HepG2 (cell line): ENCODE results near the gene SAC3D1. TPM values are rescaled to one million over a fixed set of nuclear protein-coding genes. Genes with fewer than 3 reads are reported as not detected.

Source experiments
- AGO1 ChIP-seq: fragments of 200-400 bp; formaldehyde crosslinking; IDR thresholded peaks from 2 replicates; pipeline ENCODE4 v1.6.1; 2017; ENCODE audit warnings: mild to moderate bottlenecking, low read depth, low read length, moderate library complexity; ENCODE audit not compliant: poor library complexity, severe bottlenecking
- AHR ChIP-seq: IDR thresholded peaks from 2 replicates; pipeline ENCODE4 v1.6.1; 2018; ENCODE audit warnings: missing genetic modification reagents, missing compliant biosample characterization
- EEA1 ChIP-seq: sonication (generic); formaldehyde crosslinking; IDR thresholded peaks from 2 replicates; pipeline ENCODE4 v1.5.1; 2020; ENCODE audit warnings: mild to moderate bottlenecking, missing genetic modification reagents, borderline replicate concordance
- HIVEP1 ChIP-seq: sonication (generic); formaldehyde crosslinking; IDR thresholded peaks from 2 replicates; pipeline ENCODE4 v1.4.0; 2020; ENCODE audit warnings: mild to moderate bottlenecking, missing genetic modification reagents
- HNRNPLL ChIP-seq: fragments of 200-400 bp; formaldehyde crosslinking; IDR thresholded peaks from 2 replicates; pipeline ENCODE4 v1.6.1; 2017; ENCODE audit warnings: mild to moderate bottlenecking, low read depth, low read length; ENCODE audit not compliant: poor library complexity, severe bottlenecking
- IRX3 ChIP-seq: sonication (generic); formaldehyde crosslinking; IDR thresholded peaks from 2 replicates; pipeline ENCODE4 v1.8.1; 2023; ENCODE audit warnings: mild to moderate bottlenecking, low read depth, missing genetic modification reagents, borderline replicate concordance
- MNT ChIP-seq: fragments of 450-650 bp; IDR thresholded peaks from 2 replicates; pipeline ENCODE4 v1.6.1; 2016
- RBFOX2 ChIP-seq: fragments of 200-400 bp; formaldehyde crosslinking; IDR thresholded peaks from 2 replicates; pipeline ENCODE4 v1.6.1; 2017; ENCODE audit warnings: low read depth, mild to moderate bottlenecking, low read length
- TAF1 ChIP-seq: sonication (generic); formaldehyde crosslinking; IDR thresholded peaks from 2 replicates; pipeline ENCODE4 v1.4.0; 2020; ENCODE audit warnings: missing genetic modification reagents
- ZBTB7A ChIP-seq: sonication (generic); formaldehyde crosslinking; IDR thresholded peaks from 2 replicates; pipeline ENCODE4 v1.8.0; 2022; ENCODE audit warnings: mild to moderate bottlenecking, missing genetic modification reagents
- ZC3H4 ChIP-seq: sonication (generic); formaldehyde crosslinking; IDR thresholded peaks from 2 replicates; pipeline ENCODE4 v1.4.0; 2020; ENCODE audit warnings: missing genetic modification reagents, borderline replicate concordance
- ZFP41 ChIP-seq: sonication (generic); formaldehyde crosslinking; IDR thresholded peaks from 2 replicates; pipeline ENCODE4 v1.4.0; 2020; ENCODE audit warnings: mild to moderate bottlenecking, missing genetic modification reagents, borderline replicate concordance
- ZKSCAN1 ChIP-seq: fragments of 150-350 bp; IDR thresholded peaks from 2 replicates; pipeline ENCODE4 v1.6.1; 2014; ENCODE audit warnings: low read length
- ZNF225 ChIP-seq: sonication (generic); formaldehyde crosslinking; IDR thresholded peaks from 2 replicates; pipeline ENCODE4 v1.4.0; 2020; ENCODE audit warnings: mild to moderate bottlenecking, missing genetic modification reagents
- ZNF331 ChIP-seq: sonication (generic); formaldehyde crosslinking; IDR thresholded peaks from 2 replicates; pipeline ENCODE4 v1.4.0; 2020; ENCODE audit warnings: missing genetic modification reagents
- ZNF354B ChIP-seq: sonication (generic); formaldehyde crosslinking; IDR thresholded peaks from 2 replicates; pipeline ENCODE4 v1.8.0; 2022; ENCODE audit warnings: mild to moderate bottlenecking, missing genetic modification reagents
- ZNF619 ChIP-seq: sonication (generic); formaldehyde crosslinking; IDR thresholded peaks from 2 replicates; pipeline ENCODE4 v1.4.0; 2020; ENCODE audit warnings: mild to moderate bottlenecking, missing genetic modification reagents
- ZNF883 ChIP-seq: sonication (generic); formaldehyde crosslinking; IDR thresholded peaks from 2 replicates; pipeline ENCODE4 v1.5.1; 2020; ENCODE audit warnings: mild to moderate bottlenecking, missing genetic modification reagents; ENCODE audit errors: not compliant biosample characterization
- ZSCAN30 ChIP-seq: sonication (generic); formaldehyde crosslinking; IDR thresholded peaks from 2 replicates; pipeline ENCODE4 v1.5.0; 2020; ENCODE audit warnings: mild to moderate bottlenecking, missing genetic modification reagents
- polyA plus RNA-seq, 8 experiments: library from polyadenylated mRNA; depleted of rRNA in 3 of 8; stranded (reverse) in 7 of 8; unstranded in 1 of 8; fragments of >200 nt; fragmentation: Illumina TruSeq in 4 of 8; extraction: Trizol in 4 of 8; gene quantifications; 2 replicates each; pipeline versions ENCODE4 v1.2.1 to v1.2.3, GENCODE V29; 2011 to 2016; ENCODE audit warnings: low read depth in 4 of 8, missing spikeins in 1 of 8, mixed read lengths in 1 of 8; ENCODE audit not compliant: insufficient read depth in 1 of 8
- total RNA-seq, 5 experiments: library from RNA; depleted of rRNA; stranded (reverse); fragments of >200 nt; fragmentation: Illumina TruSeq; extraction: Trizol; gene quantifications; 2 replicates each; pipeline ENCODE4 v1.2.3, GENCODE V29; 2016; ENCODE audit warnings: low read depth in 1 of 5
- TF ChIP-seq, protein P1 (sequence below): IDR thresholded peaks from 2 replicates; pipeline ENCODE4 v1.6.1; 2012; ENCODE audit warnings: inconsistent platforms
- TF ChIP-seq, protein P2 (sequence below): sonication (generic); formaldehyde crosslinking; IDR thresholded peaks from 2 replicates; pipeline ENCODE4 v1.5.1; 2020; ENCODE audit warnings: mild to moderate bottlenecking, missing genetic modification reagents, borderline replicate concordance
- TF ChIP-seq, protein P3 (sequence below): sonication (generic); formaldehyde crosslinking; IDR thresholded peaks from 2 replicates; pipeline ENCODE4 v1.8.1; 2023; ENCODE audit warnings: mild to moderate bottlenecking, missing genetic modification reagents, borderline replicate concordance

SAC3D1 gene
- total and polyA plus RNA-seq, 2 of the 13 experiments (the other 11 are each of a cell fraction or from before 2014, with no cell fraction given), result 7.4 to 36.3 TPM

- peak; percentile 49 for TF ChIP-seq AGO1
- TF ChIP-seq, protein P1, sequence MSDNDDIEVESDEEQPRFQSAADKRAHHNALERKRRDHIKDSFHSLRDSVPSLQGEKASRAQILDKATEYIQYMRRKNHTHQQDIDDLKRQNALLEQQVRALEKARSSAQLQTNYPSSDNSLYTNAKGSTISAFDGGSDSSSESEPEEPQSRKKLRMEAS, result peak; percentile 85
- TF ChIP-seq IRX3, result 0 out of 2 replicates have a peak, but pooled peaks have one; percentile 51
- TF ChIP-seq ZSCAN30 (CRISPR knock-in tag), result no peak
- peak; percentile 74; the same call in 1 of the 2 replicates for TF ChIP-seq AHR
- peak; percentile 58 for TF ChIP-seq ZNF331 (CRISPR knock-in tag)
- peak; percentile 91; the same call in 1 of the 2 replicates for TF ChIP-seq EEA1
- TF ChIP-seq ZFP41 (CRISPR knock-in tag), result peak; percentile 64; the same call in 1 of the 2 replicates
- 0 out of 2 replicates have a peak, but pooled peaks have one; percentile 80 for TF ChIP-seq ZNF619 (CRISPR knock-in tag)
- peak; percentile 68; the same call in 1 of the 2 replicates for TF ChIP-seq HIVEP1 (CRISPR knock-in tag)
- TF ChIP-seq TAF1 (CRISPR knock-in tag), result peak; percentile 64
- TF ChIP-seq ZBTB7A (CRISPR knock-in tag), result no peak
- TF ChIP-seq ZNF883 (CRISPR knock-in tag), result peak; percentile 77
- no peak; the same call in 1 of the 2 replicates for TF ChIP-seq ZKSCAN1
- peak; percentile 82 for TF ChIP-seq RBFOX2
- no peak for TF ChIP-seq MNT
- TF ChIP-seq, protein P2, sequence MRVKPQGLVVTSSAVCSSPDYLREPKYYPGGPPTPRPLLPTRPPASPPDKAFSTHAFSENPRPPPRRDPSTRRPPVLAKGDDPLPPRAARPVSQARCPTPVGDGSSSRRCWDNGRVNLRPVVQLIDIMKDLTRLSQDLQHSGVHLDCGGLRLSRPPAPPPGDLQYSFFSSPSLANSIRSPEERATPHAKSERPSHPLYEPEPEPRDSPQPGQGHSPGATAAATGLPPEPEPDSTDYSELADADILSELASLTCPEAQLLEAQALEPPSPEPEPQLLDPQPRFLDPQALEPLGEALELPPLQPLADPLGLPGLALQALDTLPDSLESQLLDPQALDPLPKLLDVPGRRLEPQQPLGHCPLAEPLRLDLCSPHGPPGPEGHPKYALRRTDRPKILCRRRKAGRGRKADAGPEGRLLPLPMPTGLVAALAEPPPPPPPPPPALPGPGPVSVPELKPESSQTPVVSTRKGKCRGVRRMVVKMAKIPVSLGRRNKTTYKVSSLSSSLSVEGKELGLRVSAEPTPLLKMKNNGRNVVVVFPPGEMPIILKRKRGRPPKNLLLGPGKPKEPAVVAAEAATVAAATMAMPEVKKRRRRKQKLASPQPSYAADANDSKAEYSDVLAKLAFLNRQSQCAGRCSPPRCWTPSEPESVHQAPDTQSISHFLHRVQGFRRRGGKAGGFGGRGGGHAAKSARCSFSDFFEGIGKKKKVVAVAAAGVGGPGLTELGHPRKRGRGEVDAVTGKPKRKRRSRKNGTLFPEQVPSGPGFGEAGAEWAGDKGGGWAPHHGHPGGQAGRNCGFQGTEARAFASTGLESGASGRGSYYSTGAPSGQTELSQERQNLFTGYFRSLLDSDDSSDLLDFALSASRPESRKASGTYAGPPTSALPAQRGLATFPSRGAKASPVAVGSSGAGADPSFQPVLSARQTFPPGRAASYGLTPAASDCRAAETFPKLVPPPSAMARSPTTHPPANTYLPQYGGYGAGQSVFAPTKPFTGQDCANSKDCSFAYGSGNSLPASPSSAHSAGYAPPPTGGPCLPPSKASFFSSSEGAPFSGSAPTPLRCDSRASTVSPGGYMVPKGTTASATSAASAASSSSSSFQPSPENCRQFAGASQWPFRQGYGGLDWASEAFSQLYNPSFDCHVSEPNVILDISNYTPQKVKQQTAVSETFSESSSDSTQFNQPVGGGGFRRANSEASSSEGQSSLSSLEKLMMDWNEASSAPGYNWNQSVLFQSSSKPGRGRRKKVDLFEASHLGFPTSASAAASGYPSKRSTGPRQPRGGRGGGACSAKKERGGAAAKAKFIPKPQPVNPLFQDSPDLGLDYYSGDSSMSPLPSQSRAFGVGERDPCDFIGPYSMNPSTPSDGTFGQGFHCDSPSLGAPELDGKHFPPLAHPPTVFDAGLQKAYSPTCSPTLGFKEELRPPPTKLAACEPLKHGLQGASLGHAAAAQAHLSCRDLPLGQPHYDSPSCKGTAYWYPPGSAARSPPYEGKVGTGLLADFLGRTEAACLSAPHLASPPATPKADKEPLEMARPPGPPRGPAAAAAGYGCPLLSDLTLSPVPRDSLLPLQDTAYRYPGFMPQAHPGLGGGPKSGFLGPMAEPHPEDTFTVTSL (CRISPR knock-in tag), result no peak
- no peak for TF ChIP-seq ZNF354B
- TF ChIP-seq ZNF225, result peak; percentile 89; the same call in 1 of the 2 replicates
- peak; percentile 96 for TF ChIP-seq HNRNPLL
- TF ChIP-seq ZC3H4 (CRISPR knock-in tag), result no peak
- TF ChIP-seq, protein P3, sequence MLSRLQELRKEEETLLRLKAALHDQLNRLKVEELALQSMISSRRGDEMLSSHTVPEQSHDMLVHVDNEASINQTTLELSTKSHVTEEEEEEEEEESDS (CRISPR knock-in tag), result peak; percentile 75; the same call in 1 of the 2 replicates
Observed at GRCh38 chr11:65027213-65028067, 13.6 kb upstream of the SAC3D1 start, which contains the start of gene SNX15 (continued).
